ENCODE measurements around the gene HLX. TPM values are rescaled to one million over a fixed set of nuclear protein-coding genes. Genes with fewer than 3 reads are reported as not detected.

HLX gene
- total RNA-seq, 4 donors from 2014 or later, result 11.9 to 26.8 (median 16.4) TPM

- TF ChIP-seq CTCF (IDR thresholded peaks at IDR 0.05; ENCODE audit: low read depth), result no peak
Measured at GRCh38 chr1:220921498-220921897, 42.3 kb downstream of the HLX start.

- no peak for TF ChIP-seq CTCF (IDR thresholded peaks at IDR 0.05; ENCODE audit: low read depth)
Measured at GRCh38 chr1:220921971-220922635, 42.9 kb downstream of the HLX start.

- no peak for TF ChIP-seq CTCF (IDR thresholded peaks at IDR 0.05; ENCODE audit: low read depth)
Measured at GRCh38 chr1:220922951-220923350, 43.7 kb downstream of the HLX start.

- TF ChIP-seq CTCF (IDR thresholded peaks at IDR 0.05; ENCODE audit: low read depth), result no peak
Measured at GRCh38 chr1:220924331-220924970, 45.2 kb downstream of the HLX start.

- no peak for TF ChIP-seq CTCF (IDR thresholded peaks at IDR 0.05; ENCODE audit: low read depth)
Measured at GRCh38 chr1:220925707-220926106, 46.5 kb downstream of the HLX start.

- no peak for TF ChIP-seq CTCF (IDR thresholded peaks at IDR 0.05; ENCODE audit: low read depth)
Measured at GRCh38 chr1:220926146-220926545, 46.9 kb downstream of the HLX start.

- no peak for TF ChIP-seq CTCF (IDR thresholded peaks at IDR 0.05; ENCODE audit: low read depth)
Measured at GRCh38 chr1:220927442-220927841, 48.2 kb downstream of the HLX start.
